HG03159 (cell line): ENCODE data around the gene TMEM39A.

Source experiments
- ATAC-seq: cut with Tn5 transposase; IDR thresholded peaks from one replicate; pipeline ENCODE4 v1.9.1; 2021; ENCODE audit warnings: mild to moderate bottlenecking, moderate library complexity; ENCODE audit not compliant: unreplicated experiment

The TMEM39A gene

DNA sequence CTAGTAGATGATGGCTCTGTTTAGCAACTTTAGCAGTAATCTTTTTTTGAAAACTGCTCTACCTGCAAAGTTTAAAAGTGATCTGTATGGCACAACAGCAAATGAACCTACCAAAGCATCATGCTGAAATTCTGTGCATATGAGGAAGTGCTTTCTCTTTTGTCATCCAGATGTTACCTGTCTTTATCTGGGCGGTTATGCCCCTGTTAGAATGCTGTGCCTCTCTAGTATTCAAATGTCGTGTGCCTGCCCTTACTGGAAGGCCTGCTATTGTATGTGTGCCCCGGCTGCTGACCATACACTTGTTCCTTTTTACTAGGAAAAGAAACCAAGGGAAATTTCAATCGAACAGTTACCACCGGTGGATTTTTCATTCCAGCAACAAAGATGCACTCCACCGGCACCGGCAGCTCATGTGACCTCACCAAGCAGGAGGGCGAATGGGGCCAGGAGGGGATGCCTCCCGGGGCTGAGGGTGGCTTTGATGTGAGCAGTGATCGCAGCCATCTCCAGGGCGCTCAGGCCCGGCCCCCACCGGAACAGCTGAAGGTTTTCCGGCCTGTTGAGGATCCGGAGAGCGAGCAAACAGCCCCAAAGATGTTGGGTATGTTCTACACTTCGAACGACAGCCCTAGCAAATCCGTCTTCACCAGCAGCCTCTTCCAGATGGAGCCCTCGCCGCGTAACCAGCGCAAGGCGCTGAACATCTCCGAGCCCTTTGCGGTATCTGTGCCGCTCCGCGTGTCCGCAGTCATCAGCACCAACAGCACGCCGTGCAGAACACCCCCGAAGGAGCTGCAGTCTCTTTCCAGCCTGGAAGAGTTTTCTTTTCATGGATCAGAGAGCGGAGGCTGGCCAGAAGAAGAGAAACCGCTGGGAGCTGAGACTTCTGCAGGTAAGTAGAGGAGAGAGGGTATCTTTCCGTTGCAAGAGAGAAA lies 61.6 kb downstream of the TMEM39A start:
- peak; percentile 67 for ATAC-seq

DNA sequence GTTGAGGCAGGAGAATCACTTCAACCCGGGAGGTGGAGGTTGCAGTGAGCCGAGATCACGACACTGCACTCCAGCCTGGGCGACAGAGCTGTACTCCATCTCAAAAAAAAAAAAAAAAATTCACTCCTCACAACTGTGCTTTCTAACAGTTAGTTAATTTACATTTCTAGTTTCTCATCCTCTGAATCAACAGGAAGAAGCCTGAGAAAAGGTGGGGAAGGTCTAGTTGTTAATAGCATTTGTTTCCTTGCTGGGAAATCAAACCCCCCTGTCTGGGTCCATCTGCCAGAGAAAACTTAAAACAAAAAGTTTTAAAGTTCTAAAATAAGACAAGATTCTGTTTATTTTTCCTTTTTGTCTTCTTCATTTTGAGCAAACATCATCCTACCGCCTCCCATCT lies 62.3 kb downstream of the TMEM39A start:
- ATAC-seq, result peak; percentile 43

DNA sequence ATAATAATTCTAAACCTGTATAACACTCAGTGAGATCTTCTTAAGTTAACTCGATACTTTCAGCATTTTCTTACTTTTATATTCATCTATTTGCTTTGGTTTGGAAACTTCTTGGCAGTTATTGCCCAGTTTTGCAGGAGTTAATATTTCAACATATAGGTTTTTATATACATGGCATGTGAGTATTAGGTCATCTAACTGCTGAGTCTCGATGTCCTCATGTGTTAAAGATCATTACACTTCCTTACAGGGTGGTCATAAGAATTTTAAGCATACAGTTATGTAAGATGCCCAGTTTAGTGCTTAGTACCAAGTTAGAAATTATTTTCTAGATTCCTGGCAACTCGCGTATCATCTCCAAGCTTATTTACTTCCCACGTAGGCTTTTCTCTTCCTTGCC lies 62.9 kb downstream of the TMEM39A start:
- ATAC-seq, result no peak

DNA sequence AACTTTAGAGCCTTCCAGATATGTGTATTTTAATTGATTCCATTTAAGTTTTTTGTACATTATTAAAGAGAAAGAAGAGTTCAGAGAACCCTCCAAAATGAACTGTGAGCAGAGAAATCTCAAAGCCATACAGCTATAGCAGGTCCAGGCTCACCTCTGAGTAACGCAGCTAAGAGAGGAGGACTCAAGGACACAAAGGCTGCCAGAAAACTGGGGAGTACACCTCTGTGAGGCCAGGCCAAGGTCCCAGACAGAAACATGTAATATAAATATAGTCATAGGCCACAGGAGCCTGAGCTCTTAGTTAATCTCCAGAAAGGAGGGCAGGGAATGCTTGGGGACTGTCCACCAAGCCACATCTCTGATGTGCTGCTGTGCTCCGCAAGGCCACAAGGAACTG lies 66.5 kb downstream of the TMEM39A start:
- ATAC-seq, result no peak

GRCh38 chr3:119395923-119396358 lies 67.5 kb downstream of the TMEM39A start:
- peak; percentile 68 for ATAC-seq

GRCh38 chr3:119388577-119388976 lies 74.8 kb downstream of the TMEM39A start:
- no peak for ATAC-seq

- no peak for ATAC-seq
Measured at GRCh38 chr3:119382134-119382533, 81.3 kb downstream of the TMEM39A start.

DNA sequence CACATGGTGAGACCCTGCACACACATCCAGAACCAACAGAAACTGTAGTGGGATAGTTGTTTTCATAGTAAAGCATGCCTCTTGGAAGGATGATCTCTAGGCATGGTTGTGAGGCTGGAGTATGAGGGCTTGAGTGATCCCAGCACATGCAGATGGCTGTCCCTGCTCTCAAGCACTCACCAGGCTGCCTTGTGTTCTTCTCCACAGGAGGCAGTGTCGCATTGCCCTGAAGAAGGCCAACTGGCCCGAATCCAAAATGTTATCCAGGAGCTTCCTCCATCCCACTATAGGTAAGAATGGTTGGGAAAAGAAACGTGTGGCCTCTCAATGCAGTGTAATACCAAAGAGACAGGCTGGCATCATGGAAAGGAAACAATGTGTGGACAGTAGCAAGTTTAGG lies 82.7 kb downstream of the TMEM39A start:
- ATAC-seq, result no peak
